ENCODE results near the gene SNUPN. TPM values are rescaled to one million over a fixed set of nuclear protein-coding genes. Genes with fewer than 3 reads are reported as not detected.

Gene SNUPN
- total and polyA plus RNA-seq, 8 donors: 4.7 to 29.2 (median 16.4) TPM

GRCh38 chr15:75640483-75641178, 15.1 kb upstream of the SNUPN start:
- intact Hi-C loops (cut with DNase I; ENCODE audit: low total_unique reads): no loop called here
- Histone ChIP-seq H3K4me3 (peak overlapping the region; percentile 72 to 94 (median 85)), H3K9me3 (no peaks in the 10 kb centered on the region), H3K27ac (peak overlapping the region; percentile 92 to 95 (median 93)), H3K4me1 (peaks cover 11 to 54% (median 49%) of the 10 kb centered on the region in 4 donors), H3K27me3 (no peaks in the 10 kb centered on the region), H3K36me3 (peaks cover 0 to 10% (median 0%) of the 10 kb centered on the region in 4 donors)
- 2 to 6% (median 3%) methylated on average over 17 of the region's 17 CpGs for WGBS, 5 donors
- TF ChIP-seq POLR2A (IDR thresholded peaks at IDR 0.05): no peak
- TF ChIP-seq POLR2AphosphoS5 (IDR thresholded peaks at IDR 0.05): no peak
- peak in 1 of 7 experiments; percentile 38 for TF ChIP-seq CTCF (IDR thresholded peaks at IDR 0.05)
- peak in 1 of 2 donors; percentile 77 for DNase-seq

GRCh38 chr15:75639709-75640482, 14.4 kb upstream of the SNUPN start, which contains the start of gene IMP3:
Gene IMP3, minus strand, starts transcription at chr15:75640224. Its CDS starts 56 bp downstream, at chr15:75640168.
- Histone ChIP-seq H3K4me3 (peak within 1 kb of the TSS; percentile 72 to 94 (median 85)), H3K27me3 (no peaks in the 10 kb centered on the region), H3K27ac (peak within 1 kb of the TSS; percentile 92 to 95 (median 93)), H3K36me3 (peaks cover 0 to 10% (median 0%) of the 10 kb centered on the region in 4 donors), H3K9me3 (no peaks in the 10 kb centered on the region), H3K4me1 (peaks cover 11 to 59% (median 49%) of the 10 kb centered on the region in 4 donors)
- DNase-seq: peak; percentile 96 to 99
- intact Hi-C loops (cut with DNase I; ENCODE audit: low total_unique reads): no loop called here
- 0 to 1% (median 1%) methylated on average over 32 to 83 of the region's 83 CpGs for WGBS, 5 donors
- TF ChIP-seq POLR2A (IDR thresholded peaks at IDR 0.05) (peak in 2 of 4 donors; percentile 87 to 92), EP300 (IDR thresholded peaks at IDR 0.05) (no peak), CTCF (IDR thresholded peaks at IDR 0.05) (no peak), POLR2AphosphoS5 (IDR thresholded peaks at IDR 0.05) (peak; percentile 96 to 100 (median 99))

- intact Hi-C loops (cut with DNase I; ENCODE audit: low total_unique reads): no loop called here
- no peaks in the 10 kb centered on the region for H3K9me3 ChIP-seq
- TF ChIP-seq CTCF (IDR thresholded peaks at IDR 0.05): no peak
- TF ChIP-seq POLR2A (IDR thresholded peaks at IDR 0.05): no peak
- TF ChIP-seq POLR2AphosphoS5 (IDR thresholded peaks at IDR 0.05): no peak
- no peak for TF ChIP-seq EP300 (IDR thresholded peaks at IDR 0.05)
- peak overlapping the region; percentile 72 to 94 (median 85) for H3K4me3 ChIP-seq
- no peak for DNase-seq
- 0 to 1% (median 1%) methylated on average over 14 to 16 of the region's 16 CpGs for WGBS, 5 donors
- no peaks in the 10 kb centered on the region for H3K27me3 ChIP-seq
- peaks cover 0 to 10% (median 0%) of the 10 kb centered on the region in 4 donors for H3K36me3 ChIP-seq
- H3K4me1 ChIP-seq: peaks cover 11 to 59% (median 49%) of the 10 kb centered on the region in 4 donors
- H3K27ac ChIP-seq: peak overlapping the region; percentile 92 to 95 (median 93)
Measured at GRCh38 chr15:75639191-75639708, 13.7 kb upstream of the SNUPN start.
